Peyer's patch (tissue), 4 donors: ENCODE results near the gene FAR1.

Experiments
- CTCF ChIP-seq, 6 experiments: fragments of 450-650 bp in 4 of 6; fragments of 200-600 bp in 2 of 6; sonication (generic) in 1 of 6; IDR thresholded peaks; one replicate each; pipeline ENCODE4 v1.5.1; 2017 to 2019; ENCODE audit warnings: antibody characterized with exemption in 6 of 6, mild to moderate bottlenecking in 3 of 6, moderate library complexity in 1 of 6
- POLR2A ChIP-seq, 2 donors: fragments of 450-650 bp; IDR thresholded peaks; one replicate each; pipeline ENCODE4 v1.5.1; 2017; ENCODE audit warnings: antibody characterized with exemption in 2 of 2, mild to moderate bottlenecking in 2 of 2, moderate library complexity in 2 of 2

- TF ChIP-seq CTCF (IDR thresholded peaks at IDR 0.05) (no peak), POLR2A (IDR thresholded peaks at IDR 0.05) (no peak)
These were observed 12.2 kb downstream of the FAR1 start for GRCh38 chr11:13680501-13681264.
